AG04450 (cell line): ENCODE measurements around the gene SPEF2. TPM values are rescaled to one million over a fixed set of nuclear protein-coding genes. Genes with fewer than 3 reads are reported as not detected.

Experiments used
- CTCF ChIA-PET: fragments of 300-600, 350-600 bp; formaldehyde crosslinking; extraction: SDS; loops from one replicate; lab custom pipeline; 2022; ENCODE audit warnings: antibody characterized with exemption, inconsistent platforms; lab: Charles Lee
- POLR2A ChIA-PET: fragments of 350-600 bp; formaldehyde crosslinking; extraction: SDS; loops from one replicate; lab custom pipeline; 2021; ENCODE audit warnings: antibody characterized with exemption, inconsistent platforms; lab: Yijun Ruan, JAX
- DNase-seq: peaks from one replicate; pipeline ENCODE4 v3.0.0-alpha.2; 2011; ENCODE audit warnings: low read depth, low spot score
- H3K27ac ChIP-seq: one replicate; pipeline ENCODE4 v1.5.1; 2012; ENCODE audit warnings: low read depth, low read length, control low read depth
- H3K27me3 ChIP-seq: one replicate; pipeline ENCODE4 v1.6.0; 2012; ENCODE audit warnings: low read length; ENCODE audit not compliant: control insufficient read depth, insufficient read depth
- H3K4me3 ChIP-seq: 2 replicates; pipeline ENCODE4 v1.5.1; 2011; ENCODE audit warnings: mild to moderate bottlenecking, low read depth, low read length, control low read depth
- H3K9me3 ChIP-seq: 2 replicates; pipeline ENCODE4 v1.5.1; 2012; ENCODE audit warnings: low read length; ENCODE audit not compliant: control insufficient read depth, insufficient read depth
- polyA plus RNA-seq: library from polyadenylated mRNA; depleted of rRNA; stranded (reverse); fragments of >200 nt; gene quantifications from 2 replicates; pipeline ENCODE4 v1.2.3, GENCODE V29; 2011; rRNA removed
- small RNA-seq: library from RNA; depleted of rRNA; stranded (forward); fragments of <200 nt; gene quantifications from one replicate; pipeline ENCODE3, GENCODE V24; 2012; ENCODE audit warnings: low read depth; ENCODE audit not compliant: insufficient read length
- TF ChIP-seq, protein P1 (sequence below): IDR thresholded peaks from 2 replicates; pipeline ENCODE4 v1.5.1; 2011; ENCODE audit warnings: low read depth, low read length, control low read depth, inconsistent platforms

SPEF2 gene
- polyA plus RNA-seq, 1 experiment = 4.2 TPM

DNA sequence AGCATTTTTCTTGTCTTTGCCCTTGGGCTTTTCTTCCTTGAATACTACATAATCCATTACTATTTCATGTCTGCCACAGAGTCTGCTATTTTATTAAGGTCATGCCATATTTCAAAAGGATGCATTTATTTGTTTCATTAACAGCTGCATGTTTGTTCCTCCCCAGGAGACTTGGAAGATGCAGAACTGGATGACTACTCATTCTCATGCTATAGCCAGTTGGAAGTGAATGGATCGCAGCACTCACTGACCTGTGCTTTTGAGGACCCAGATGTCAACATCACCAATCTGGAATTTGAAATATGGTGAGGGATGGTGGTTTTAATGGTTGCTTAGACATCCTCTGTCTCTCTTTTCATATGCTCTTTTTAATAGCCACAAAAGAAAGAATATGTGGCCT, 243.0 kb downstream of the SPEF2 start:
- POLR2A ChIA-PET = no interaction called here
- Histone ChIP-seq H3K9me3 (no peaks in the 10 kb centered on the region), H3K4me3 (no peak overlapping the region), H3K27ac (no peak overlapping the region), H3K27me3 (no peaks in the 10 kb centered on the region)
- CTCF ChIA-PET = interaction anchor here (4.0 kb wide), 1 partner anchor 65 kb away, joined by 19 read pairs; no protein-coding TSS in a partner anchor
- TF ChIP-seq, protein P1, sequence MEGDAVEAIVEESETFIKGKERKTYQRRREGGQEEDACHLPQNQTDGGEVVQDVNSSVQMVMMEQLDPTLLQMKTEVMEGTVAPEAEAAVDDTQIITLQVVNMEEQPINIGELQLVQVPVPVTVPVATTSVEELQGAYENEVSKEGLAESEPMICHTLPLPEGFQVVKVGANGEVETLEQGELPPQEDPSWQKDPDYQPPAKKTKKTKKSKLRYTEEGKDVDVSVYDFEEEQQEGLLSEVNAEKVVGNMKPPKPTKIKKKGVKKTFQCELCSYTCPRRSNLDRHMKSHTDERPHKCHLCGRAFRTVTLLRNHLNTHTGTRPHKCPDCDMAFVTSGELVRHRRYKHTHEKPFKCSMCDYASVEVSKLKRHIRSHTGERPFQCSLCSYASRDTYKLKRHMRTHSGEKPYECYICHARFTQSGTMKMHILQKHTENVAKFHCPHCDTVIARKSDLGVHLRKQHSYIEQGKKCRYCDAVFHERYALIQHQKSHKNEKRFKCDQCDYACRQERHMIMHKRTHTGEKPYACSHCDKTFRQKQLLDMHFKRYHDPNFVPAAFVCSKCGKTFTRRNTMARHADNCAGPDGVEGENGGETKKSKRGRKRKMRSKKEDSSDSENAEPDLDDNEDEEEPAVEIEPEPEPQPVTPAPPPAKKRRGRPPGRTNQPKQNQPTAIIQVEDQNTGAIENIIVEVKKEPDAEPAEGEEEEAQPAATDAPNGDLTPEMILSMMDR = no peak
- DNase-seq = no peak

DNA sequence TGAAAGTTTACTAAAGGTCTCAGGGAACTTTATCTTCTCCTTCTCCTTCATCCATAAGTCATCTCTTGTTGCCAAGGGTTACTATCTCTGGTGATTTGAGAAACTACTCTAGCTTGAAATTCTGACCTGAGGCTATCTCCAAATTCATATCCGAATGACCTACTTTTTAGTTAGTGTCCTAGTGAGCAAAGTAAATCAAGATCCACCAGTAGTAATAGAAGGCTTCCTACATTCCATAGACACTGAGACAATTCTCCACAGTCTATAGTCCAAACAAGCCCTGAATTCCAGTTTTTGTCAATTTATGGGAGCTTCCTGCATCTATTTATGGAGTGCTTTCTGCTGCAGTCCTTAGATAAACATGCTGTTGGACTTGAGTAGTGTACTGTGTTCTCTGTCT, 244.1 kb downstream of the SPEF2 start:
- ChIA-PET CTCF (interaction anchor here (1.0 to 4.0 kb wide), 2 partner anchors 64 to 444 kb away, joined by 3 to 19 read pairs; no protein-coding TSS in a partner anchor), POLR2A (no interaction called here)
- Histone ChIP-seq H3K9me3 (no peaks in the 10 kb centered on the region), H3K27me3 (no peaks in the 10 kb centered on the region), H3K4me3 (no peak overlapping the region), H3K27ac (no peak overlapping the region)
- no peak for DNase-seq
- TF ChIP-seq, protein P1 = no peak

DNA sequence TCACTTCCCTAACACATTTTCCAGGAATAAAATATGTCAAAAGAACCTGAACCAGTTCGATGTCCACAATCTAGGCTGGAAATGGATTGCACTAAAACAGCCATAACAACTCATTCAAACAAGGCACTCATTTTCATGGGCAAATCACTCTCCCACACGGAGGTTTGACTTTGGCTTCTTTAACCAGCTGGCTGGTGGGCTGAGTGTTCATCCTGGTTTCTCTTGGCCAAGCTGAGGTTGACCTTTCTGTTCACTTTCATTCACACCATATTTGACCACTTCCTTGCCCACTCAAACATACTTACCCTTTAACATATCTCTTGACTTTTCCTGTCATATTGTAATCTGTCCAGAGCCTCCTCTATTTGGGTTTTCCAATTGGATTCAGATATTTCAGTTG, 244.5 kb downstream of the SPEF2 start:
- no peak for DNase-seq
- ChIA-PET CTCF (interaction anchor here (1.0 kb wide), 1 partner anchor 444 kb away, joined by 3 read pairs; no protein-coding TSS in a partner anchor), POLR2A (no interaction called here)
- TF ChIP-seq, protein P1 = no peak
- H3K27me3 ChIP-seq = no peaks in the 10 kb centered on the region
- no peaks in the 10 kb centered on the region for H3K9me3 ChIP-seq
- no peak overlapping the region for H3K27ac ChIP-seq
- no peak overlapping the region for H3K4me3 ChIP-seq

DNA sequence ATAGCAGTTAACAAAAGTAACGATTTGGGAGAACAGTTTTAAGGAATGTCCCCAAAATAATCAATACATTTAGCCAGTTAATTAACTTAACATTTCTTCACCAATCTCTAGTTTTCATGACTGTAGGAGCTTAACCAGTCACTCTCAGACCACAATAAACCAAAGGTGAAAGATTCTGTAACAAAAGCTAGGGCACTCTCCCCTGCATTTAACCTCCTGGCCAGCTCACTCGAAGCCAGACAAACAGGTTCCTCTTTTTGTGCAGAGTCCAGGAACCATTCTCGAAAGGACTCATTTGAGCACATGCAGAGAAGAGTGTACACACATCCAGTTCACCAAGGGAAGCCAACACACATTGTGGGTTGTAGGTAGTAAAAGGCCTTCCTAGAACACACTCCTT, 245.5 kb downstream of the SPEF2 start:
- no peak overlapping the region for H3K27ac ChIP-seq

More for the DNA sequence above, 245.5 kb downstream of the SPEF2 start:
- no peaks in the 10 kb centered on the region for H3K9me3 ChIP-seq
- POLR2A ChIA-PET = no interaction called here
- CTCF ChIA-PET = no interaction called here
- TF ChIP-seq, protein P1 = no peak
- H3K27me3 ChIP-seq = no peaks in the 10 kb centered on the region
- H3K4me3 ChIP-seq = no peak overlapping the region
- DNase-seq = no peak

Small RNA genes within 50 kb of the gene (small RNA-seq; reads per million reads assigned to genes)
- not detected for gene RNU7-130P

Other genes with a start within 250 kb of the SPEF2 start
- gene IL7R, start 239.0 kb downstream of the SPEF2 start, polyA plus RNA-seq = 36.5 and 43.7 TPM in 2 replicates